IMR-90 (cell line): Measurements from ENCODE around the gene CCHCR1.

ENCODE experiments used
- BHLHE40 ChIP-seq: fragments of 150-350 bp; IDR thresholded peaks from 2 replicates; pipeline ENCODE4 v1.6.1; 2016; ENCODE audit warnings: mild to moderate bottlenecking, low read depth, low read length
- CEBPB ChIP-seq: IDR thresholded peaks from 2 replicates; pipeline ENCODE4 v1.6.1; 2012; ENCODE audit warnings: low read depth, low read length, improper control_type of control experiment
- CTCF ChIP-seq: conservative IDR thresholded peaks from 2 replicates; pipeline ENCODE4 v1.5.1; 2012; ENCODE audit warnings: mild to moderate bottlenecking, low read depth, low read length, improper control_type of control experiment
- MAFK ChIP-seq: IDR thresholded peaks from 2 replicates; pipeline ENCODE4 v1.6.1; 2012; ENCODE audit warnings: low read depth, low read length, improper control_type of control experiment
- POLR2A ChIP-seq: IDR thresholded peaks from 2 replicates; pipeline ENCODE4 v1.6.1; 2012; ENCODE audit warnings: mild to moderate bottlenecking, low read depth, low read length

GRCh38 chr6:31103136-31103535, 54.5 kb downstream of the CCHCR1 start:
- no peak for TF ChIP-seq CTCF
- no peak for TF ChIP-seq MAFK
- no peak for TF ChIP-seq POLR2A
- TF ChIP-seq BHLHE40: no peak
- no peak for TF ChIP-seq CEBPB
